PC-3 (cell line): ENCODE measurements around the gene RANBP10. TPM values are rescaled to one million over a fixed set of nuclear protein-coding genes. Genes with fewer than 3 reads are reported as not detected.

ENCODE experiments used
- ATAC-seq: fragments of 200-7000 bp; cut with Tn5 transposase; 2 replicates; pipeline ENCODE4 v1.9.1; 2020; ENCODE audit warnings: mild to moderate bottlenecking, moderate library complexity
- BruUV-seq: library from RNA; stranded (reverse); fragments of 400-500 nt; replicated peaks from 2 replicates; lab custom pipeline; 2021; lab: Mats Ljungman, UMichigan
- CTCF ChIA-PET: fragments of 300-600 bp; sonication (Branson Sonifier 250); formaldehyde crosslinking; loops from one replicate; lab custom pipeline; 2022; ENCODE audit warnings: antibody characterized with exemption; lab: Charles Lee
- POLR2A ChIA-PET: fragments of 300-600 bp; sonication (Branson Sonifier 250); formaldehyde crosslinking; loops from one replicate; lab custom pipeline; 2022; ENCODE audit warnings: antibody characterized with exemption; ENCODE audit not compliant: unreplicated experiment; lab: Charles Lee
- DNase-seq: peaks from one replicate; pipeline ENCODE4 v3.0.0-alpha.2; 2015
- H2AFZ ChIP-seq: fragments of 300-600 bp; sonication (generic); 2 replicates; pipeline ENCODE4 v1.6.0; 2016; ENCODE audit warnings: antibody characterized with exemption, low read length
- H3F3A ChIP-seq: fragments of 300-600 bp; sonication (generic); one replicate; pipeline ENCODE4 v1.6.0; 2017; ENCODE audit warnings: antibody characterized with exemption, low read length, control low read depth, mild to moderate bottlenecking; ENCODE audit not compliant: unreplicated experiment
- H3K27ac ChIP-seq: fragments of 300-600 bp; sonication (generic); 2 replicates; pipeline ENCODE4 v1.5.1; 2016; ENCODE audit warnings: mild to moderate bottlenecking, low read length
- H3K27me3 ChIP-seq: fragments of 300-600 bp; sonication (generic); 2 replicates; pipeline ENCODE4 v1.6.1; 2016; ENCODE audit warnings: low read length, mixed read lengths
- H3K36me3 ChIP-seq: fragments of 300-600 bp; sonication (generic); 2 replicates; pipeline ENCODE4 v1.6.1; 2016; ENCODE audit warnings: low read depth, mixed run types, low read length, mixed read lengths
- H3K4me1 ChIP-seq: fragments of 300-600 bp; sonication (generic); 2 replicates; pipeline ENCODE4 v1.5.1; 2016; ENCODE audit warnings: low read length; ENCODE audit not compliant: insufficient read depth
- H3K4me2 ChIP-seq: fragments of 300-600 bp; sonication (generic); 2 replicates; pipeline ENCODE4 v1.6.0; 2016; ENCODE audit warnings: low read length
- H3K4me3 ChIP-seq: fragments of 300-600 bp; sonication (generic); 2 replicates; pipeline ENCODE4 v1.5.1; 2016; ENCODE audit warnings: mild to moderate bottlenecking, low read length, mixed read lengths
- H3K79me2 ChIP-seq: fragments of 300-600 bp; sonication (generic); 2 replicates; pipeline ENCODE4 v1.6.1; 2017; ENCODE audit warnings: low read length, mixed read lengths
- H3K9ac ChIP-seq: fragments of 300-600 bp; sonication (generic); 2 replicates; pipeline ENCODE4 v1.6.0; 2016; ENCODE audit warnings: mild to moderate bottlenecking, low read length
- H3K9me2 ChIP-seq: fragments of 300-600 bp; sonication (generic); replicated peaks from 2 replicates; pipeline ENCODE4 v1.6.1; 2016; ENCODE audit warnings: mixed run types, low read length, mixed read lengths
- H3K9me3 ChIP-seq: fragments of 300-600 bp; sonication (generic); 2 replicates; pipeline ENCODE4 v1.6.1; 2016; ENCODE audit warnings: low read length, mixed read lengths
- H4K20me1 ChIP-seq: fragments of 300-600 bp; sonication (generic); 2 replicates; pipeline ENCODE4 v1.6.1; 2016; ENCODE audit warnings: low read length, mixed read lengths
- EZH2 ChIP-seq: fragments of 300-600 bp; sonication (generic); IDR thresholded peaks from one replicate; pipeline ENCODE4 v1.6.1; 2017; ENCODE audit warnings: antibody characterized with exemption, mild to moderate bottlenecking, low read length; ENCODE audit not compliant: unreplicated experiment
- EZH2phosphoT487 ChIP-seq: fragments of 300-600 bp; sonication (generic); IDR thresholded peaks from 2 replicates; pipeline ENCODE4 v1.6.1; 2018; ENCODE audit warnings: mild to moderate bottlenecking, antibody characterized with exemption, low read length, borderline replicate concordance
- intact Hi-C: fragments of 100-400 bp; cut with micrococcal nuclease; formaldehyde crosslinking; loops from 2 replicates; pipeline ENCODE4 v1.9.0; 2023
- total RNA-seq: library from RNA; depleted of rRNA; stranded (reverse); fragments of >200 nt; gene quantifications from 2 replicates; pipeline ENCODE4 v1.2.3, GENCODE V29; 2014
- TF ChIP-seq, protein P1 (sequence below): fragments of 300-600 bp; sonication (generic); conservative IDR thresholded peaks from 2 replicates; pipeline ENCODE4 v1.5.1; 2017; ENCODE audit warnings: antibody characterized with exemption, low read depth, mild to moderate bottlenecking, low read length

Gene RANBP10
- total RNA-seq, 1 experiment from 2014 or later: 5.5 TPM

- Histone ChIP-seq H3K79me2 (peaks cover 17% of the 10 kb centered on the region), H3F3A (no peaks in the 10 kb centered on the region), H3K9me3 (no peaks in the 10 kb centered on the region), H3K27me3 (no peaks in the 10 kb centered on the region), H3K27ac (no peak overlapping the region), H3K4me3 (no peak overlapping the region), H2AFZ (no peak overlapping the region), H4K20me1 (no peaks in the 10 kb centered on the region), H3K4me2 (no peak overlapping the region), H3K36me3 (no peaks in the 10 kb centered on the region), H3K9ac (no peak overlapping the region), H3K4me1 (peaks cover 6% of the 10 kb centered on the region), H3K9me2 (no peaks in the 10 kb centered on the region)
- ChIA-PET POLR2A (no interaction called here), CTCF (no interaction called here)
- BruUV-seq: no TSS peak
- ATAC-seq (no peak), DNase-seq (no peak)
- TF ChIP-seq EZH2: no peak
- TF ChIP-seq, protein P1, sequence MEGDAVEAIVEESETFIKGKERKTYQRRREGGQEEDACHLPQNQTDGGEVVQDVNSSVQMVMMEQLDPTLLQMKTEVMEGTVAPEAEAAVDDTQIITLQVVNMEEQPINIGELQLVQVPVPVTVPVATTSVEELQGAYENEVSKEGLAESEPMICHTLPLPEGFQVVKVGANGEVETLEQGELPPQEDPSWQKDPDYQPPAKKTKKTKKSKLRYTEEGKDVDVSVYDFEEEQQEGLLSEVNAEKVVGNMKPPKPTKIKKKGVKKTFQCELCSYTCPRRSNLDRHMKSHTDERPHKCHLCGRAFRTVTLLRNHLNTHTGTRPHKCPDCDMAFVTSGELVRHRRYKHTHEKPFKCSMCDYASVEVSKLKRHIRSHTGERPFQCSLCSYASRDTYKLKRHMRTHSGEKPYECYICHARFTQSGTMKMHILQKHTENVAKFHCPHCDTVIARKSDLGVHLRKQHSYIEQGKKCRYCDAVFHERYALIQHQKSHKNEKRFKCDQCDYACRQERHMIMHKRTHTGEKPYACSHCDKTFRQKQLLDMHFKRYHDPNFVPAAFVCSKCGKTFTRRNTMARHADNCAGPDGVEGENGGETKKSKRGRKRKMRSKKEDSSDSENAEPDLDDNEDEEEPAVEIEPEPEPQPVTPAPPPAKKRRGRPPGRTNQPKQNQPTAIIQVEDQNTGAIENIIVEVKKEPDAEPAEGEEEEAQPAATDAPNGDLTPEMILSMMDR: no peak
- TF ChIP-seq EZH2phosphoT487: no peak
- intact Hi-C loops: no loop called here
These were observed 22.3 kb upstream of the RANBP10 start for GRCh38 chr16:67828651-67829050.

- Histone ChIP-seq H4K20me1 (no peaks in the 10 kb centered on the region), H3K36me3 (no peaks in the 10 kb centered on the region), H3K9me3 (no peaks in the 10 kb centered on the region), H3K27me3 (no peaks in the 10 kb centered on the region), H3K9me2 (no peaks in the 10 kb centered on the region), H3K4me1 (no peaks in the 10 kb centered on the region), H3K9ac (no peak overlapping the region), H3K4me2 (no peak overlapping the region), H3F3A (no peaks in the 10 kb centered on the region), H3K27ac (no peak overlapping the region), H2AFZ (no peak overlapping the region), H3K4me3 (no peak overlapping the region), H3K79me2 (no peaks in the 10 kb centered on the region)
- BruUV-seq: no TSS peak
- intact Hi-C loops: no loop called here
- ChIA-PET CTCF (no interaction called here), POLR2A (no interaction called here)
- no peak for DNase-seq
- ATAC-seq: no peak
- TF ChIP-seq, protein P1: no peak
- TF ChIP-seq EZH2phosphoT487 (no peak), EZH2 (no peak)
These were observed 19.5 kb upstream of the RANBP10 start for GRCh38 chr16:67825906-67826305.

DNA sequence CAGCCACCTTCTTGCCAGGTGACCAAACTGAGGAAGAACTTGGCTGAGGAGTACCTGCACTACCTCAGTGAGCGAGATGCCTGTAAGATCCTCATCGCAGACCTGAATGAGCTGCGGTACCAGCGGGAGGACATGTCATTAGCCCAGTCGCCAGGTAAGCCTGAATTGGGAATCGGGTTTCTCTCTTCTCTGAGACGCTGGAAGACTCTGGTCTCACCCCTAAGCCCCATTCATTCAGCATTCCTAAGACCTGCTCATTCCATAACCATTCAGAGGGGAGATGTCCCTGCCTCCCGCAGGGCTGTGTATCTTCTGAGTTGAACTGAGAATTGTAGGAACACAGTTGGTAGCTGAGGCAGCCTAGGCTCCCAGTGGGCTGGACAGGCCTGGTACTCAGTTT is 18.8 kb upstream of the RANBP10 start:
- H3K9ac ChIP-seq: no peak overlapping the region
- no peak for ATAC-seq
- ChIA-PET POLR2A (interaction anchor here (0.6 kb wide), 1 partner anchor 9 kb away, joined by 5 read pairs; no protein-coding TSS in a partner anchor), CTCF (no interaction called here)
- H3K9me3 ChIP-seq: no peaks in the 10 kb centered on the region
- H3K27ac ChIP-seq: no peak overlapping the region
- H3F3A ChIP-seq: no peaks in the 10 kb centered on the region
- H3K4me2 ChIP-seq: no peak overlapping the region
- H3K4me1 ChIP-seq: no peaks in the 10 kb centered on the region
- no peak for DNase-seq
- no peaks in the 10 kb centered on the region for H3K27me3 ChIP-seq
- no peaks in the 10 kb centered on the region for H3K79me2 ChIP-seq
- no peaks in the 10 kb centered on the region for H3K36me3 ChIP-seq
- TF ChIP-seq, protein P1: no peak
- TF ChIP-seq EZH2 (no peak), EZH2phosphoT487 (no peak)
- no peaks in the 10 kb centered on the region for H4K20me1 ChIP-seq
- intact Hi-C loops: no loop called here
- BruUV-seq: no TSS peak
- H2AFZ ChIP-seq: no peak overlapping the region
- no peak overlapping the region for H3K4me3 ChIP-seq
- no peaks in the 10 kb centered on the region for H3K9me2 ChIP-seq
